Measurements from ENCODE around the gene KCNK3. TPM values are rescaled to one million over a fixed set of nuclear protein-coding genes. Genes with fewer than 3 reads are reported as not detected.

Gene KCNK3
- polyA plus RNA-seq, 1 of the 3 experiments (the other 2 are of a cell fraction), result 0.16 TPM

- no peak for DNase-seq
- CTCF ChIA-PET, result interaction anchor here (1.0 to 1.3 kb wide), 2 partner anchors 22 to 45 kb away, joined by 3 to 4 read pairs; no protein-coding TSS in a partner anchor
These were observed 36.8 kb upstream of the KCNK3 start for GRCh38 chr2:26655611-26656195.

GRCh38 chr2:26657265-26657664, 35.3 kb upstream of the KCNK3 start:
- Histone ChIP-seq H3K4me2 (no peak overlapping the region), H3K4me3 (ENCODE audit: low read depth in 2 of 2, low read length in 1 of 2) (no peak overlapping the region), H3K79me2 (ENCODE audit: insufficient read depth) (no peaks in the 10 kb centered on the region), H4K20me1 (ENCODE audit: insufficient read depth) (no peaks in the 10 kb centered on the region), H3K9me2 (no peaks in the 10 kb centered on the region), H2AFZ (ENCODE audit: low read depth) (no peak overlapping the region), H3K36me3 (replicated peaks in 1 of 2; ENCODE audit: control insufficient read depth in 1 of 2, insufficient read depth in 2 of 2, low read length in 1 of 2) (no peaks in the 10 kb centered on the region), H3K27ac (ENCODE audit: low read depth in 2 of 2, low read length in 1 of 2) (no peak overlapping the region), H3K9ac (no peak overlapping the region), H3K4me1 (ENCODE audit: control insufficient read depth in 1 of 2, insufficient read depth in 2 of 2, low read depth in 1 of 2, low read length in 1 of 2) (peaks cover 0 to 8% of the 10 kb centered on the region in 2 experiments; a peak in 2 of 4 replicates), H3F3A (replicated peaks; ENCODE audit: insufficient read depth) (no peaks in the 10 kb centered on the region), H3K27me3 (ENCODE audit: insufficient read depth) (no peaks in the 10 kb centered on the region; the same call in 1 of the 2 replicates), H3K9me3 (peaks cover 12% of the 10 kb centered on the region; the same call in 1 of the 2 replicates)
- POLR2A ChIA-PET, result no interaction called here
- TF ChIP-seq YY1 (IDR thresholded peaks at IDR 0.05; ENCODE audit: low read depth) (no peak), RXRA (IDR thresholded peaks at IDR 0.05; ENCODE audit: borderline replicate concordance, low read depth) (no peak), FOXM1 (IDR thresholded peaks at IDR 0.05; ENCODE audit: low read depth) (no peak), USF1 (IDR thresholded peaks at IDR 0.05; ENCODE audit: borderline replicate concordance, low read depth) (no peak), CTCF (IDR thresholded peaks at IDR 0.05) (no peak), USF2 (IDR thresholded peaks at IDR 0.05; ENCODE audit: borderline replicate concordance, low read depth, low read length) (no peak), NRF1 (IDR thresholded peaks at IDR 0.05; ENCODE audit: low read depth, low read length) (no peak), FOXJ3 (CRISPR knock-in tag; IDR thresholded peaks at IDR 0.05) (no peak), EP300 (IDR thresholded peaks at IDR 0.05; ENCODE audit: borderline replicate concordance in 1 of 2, low read depth in 1 of 2, low read length in 1 of 2) (no peak), IRF3 (IDR thresholded peaks at IDR 0.05; ENCODE audit: low read depth, low read length) (no peak)
- CTCF ChIA-PET, result interaction anchor here (0.7 to 1.7 kb wide), 3 partner anchors 23 to 89 kb away, joined by 3 to 5 read pairs (median 4); no protein-coding TSS in a partner anchor
- DNase-seq, result no peak
- WGBS (ENCODE audit: low lambda C conversion rate), result 39% methylated on average over 4 of the region's 4 CpGs

More at GRCh38 chr2:26655611-26656195, 36.8 kb upstream of the KCNK3 start:
- H4K20me1 ChIP-seq (ENCODE audit: insufficient read depth), result no peaks in the 10 kb centered on the region
- H3K9ac ChIP-seq, result no peak overlapping the region
- H3K27ac ChIP-seq (ENCODE audit: low read depth in 2 of 2, low read length in 1 of 2), result no peak overlapping the region
- TF ChIP-seq MEF2A (IDR thresholded peaks at IDR 0.05; ENCODE audit: borderline replicate concordance, low read depth) (no peak), GABPA (IDR thresholded peaks at IDR 0.05; ENCODE audit: low read depth) (no peak), FOSL2 (IDR thresholded peaks at IDR 0.05; ENCODE audit: borderline replicate concordance, low read depth) (no peak), FOXJ3 (CRISPR knock-in tag; IDR thresholded peaks at IDR 0.05) (no peak), EZH2phosphoT487 (IDR thresholded peaks at IDR 0.05; ENCODE audit: borderline replicate concordance, low read depth) (no peak), EP300 (IDR thresholded peaks at IDR 0.05; ENCODE audit: borderline replicate concordance in 1 of 2, low read depth in 1 of 2, low read length in 1 of 2) (no peak), TEAD4 (IDR thresholded peaks at IDR 0.05; ENCODE audit: borderline replicate concordance, insufficient read depth) (no peak), MAX (IDR thresholded peaks at IDR 0.05; ENCODE audit: low read depth) (no peak), FOXM1 (IDR thresholded peaks at IDR 0.05; ENCODE audit: low read depth) (no peak), MXI1 (IDR thresholded peaks at IDR 0.05; ENCODE audit: low read depth, low read length) (no peak)
- H3F3A ChIP-seq (replicated peaks; ENCODE audit: insufficient read depth), result no peaks in the 10 kb centered on the region
- H3K4me3 ChIP-seq (ENCODE audit: low read depth in 2 of 2, low read length in 1 of 2), result no peak overlapping the region
- WGBS (ENCODE audit: low lambda C conversion rate), result 78% methylated on average over 9 of the region's 9 CpGs
- peaks cover 11% of the 10 kb centered on the region; the same call in 1 of the 2 replicates for H3K27me3 ChIP-seq (ENCODE audit: insufficient read depth)
- no peaks in the 10 kb centered on the region for H3K9me2 ChIP-seq
- H3K4me2 ChIP-seq, result no peak overlapping the region
- peaks cover 12% of the 10 kb centered on the region; the same call in 1 of the 2 replicates for H3K9me3 ChIP-seq
- no peaks in the 10 kb centered on the region for H3K36me3 ChIP-seq (replicated peaks in 1 of 2; ENCODE audit: control insufficient read depth in 1 of 2, insufficient read depth in 2 of 2, low read length in 1 of 2)
- H2AFZ ChIP-seq (ENCODE audit: low read depth), result no peak overlapping the region
- POLR2A ChIA-PET, result no interaction called here
- peaks cover 0 to 17% of the 10 kb centered on the region in 2 experiments; a peak in 2 of 4 replicates for H3K4me1 ChIP-seq (ENCODE audit: control insufficient read depth in 1 of 2, insufficient read depth in 2 of 2, low read depth in 1 of 2, low read length in 1 of 2)
- H3K79me2 ChIP-seq (ENCODE audit: insufficient read depth), result no peaks in the 10 kb centered on the region

Measured in SK-N-SH (cell line).